NCI-H2107 treated with DMSO at 0.1 percent for 48 hours (cell line): ENCODE data around the gene RNF220.

Source experiments
- DNase-seq: peaks from one replicate; lab custom pipeline; 2025; ENCODE audit not compliant: unreplicated experiment; lab: John Stamatoyannopoulos, UW

Gene RNF220

DNA sequence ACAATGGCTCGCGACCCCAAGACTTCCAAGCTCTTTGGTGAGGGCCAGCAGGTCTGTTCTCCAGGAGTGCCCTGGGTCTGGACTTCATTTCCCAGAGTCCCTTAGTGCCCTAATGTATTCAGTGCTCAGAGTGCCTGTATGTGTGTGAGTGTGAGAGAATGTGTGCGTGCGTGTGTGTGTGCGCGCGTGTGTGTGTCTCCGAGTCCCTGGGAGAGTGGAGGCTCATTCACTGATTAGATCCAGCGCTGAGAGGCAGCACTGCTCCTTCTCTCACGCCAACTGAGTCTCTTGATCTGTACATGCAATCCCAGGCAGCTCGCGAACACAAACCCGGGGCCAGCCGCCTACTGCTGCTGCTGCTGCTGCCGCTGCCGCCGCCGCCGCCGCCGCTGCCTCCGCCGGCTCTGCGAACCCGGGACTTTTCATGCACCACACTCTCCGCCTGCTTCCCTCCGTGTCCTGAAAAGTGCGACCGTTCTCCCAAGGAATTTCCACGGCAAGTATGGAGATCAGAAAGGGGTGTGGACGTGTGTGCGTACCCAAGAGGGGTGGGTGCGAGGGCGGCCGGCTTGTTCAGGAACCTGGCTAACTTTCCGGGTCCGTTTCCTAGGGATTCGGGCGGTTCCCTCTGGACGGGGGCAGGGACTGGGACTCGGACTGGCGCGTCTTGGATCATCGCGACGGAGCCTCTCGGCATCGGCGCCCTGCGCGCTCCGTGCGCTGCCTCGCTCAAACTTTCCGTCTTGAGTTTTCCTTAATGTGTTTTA is at the start of gene RNF220:
TSS of gene RNF220 (plus strand) at position 225 of the 767 bp plus-strand sequence.
- DNase-seq = peak; percentile 39

DNA sequence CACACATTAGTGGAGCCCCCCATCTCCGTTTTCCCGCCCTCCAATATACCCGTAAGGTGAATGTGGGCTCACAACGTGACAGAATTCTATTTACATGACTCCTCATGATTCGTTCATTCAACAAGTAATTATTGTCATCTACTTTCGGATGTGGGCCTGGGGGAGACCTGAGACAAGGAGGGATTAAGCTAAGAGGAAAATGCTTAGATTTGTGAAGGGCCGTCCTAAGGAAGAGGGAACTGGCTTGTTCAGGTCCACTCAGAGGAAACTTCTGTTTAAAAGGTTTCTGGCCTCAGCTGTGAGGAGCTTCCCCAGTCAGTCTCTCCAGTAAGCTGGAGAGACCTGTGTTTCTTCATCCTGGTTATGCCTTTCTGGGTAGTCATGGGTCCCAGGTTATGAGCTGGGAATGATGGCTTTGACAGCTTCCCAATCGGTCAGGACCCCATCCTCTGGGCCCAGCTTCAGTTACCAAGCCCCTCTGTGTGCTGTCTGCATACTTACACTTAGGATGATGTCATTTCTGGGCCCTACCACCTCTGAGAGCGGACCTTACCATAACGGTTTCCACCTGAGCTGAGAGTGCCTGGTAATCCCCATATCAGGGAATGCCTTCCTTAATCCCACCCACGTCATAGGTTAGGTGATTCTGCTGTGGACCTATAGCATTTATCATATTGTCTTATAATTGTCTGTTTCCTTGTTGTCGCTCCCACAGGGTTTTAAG is 49.3 kb upstream of the RNF220 start:
- no peak for DNase-seq

DNA sequence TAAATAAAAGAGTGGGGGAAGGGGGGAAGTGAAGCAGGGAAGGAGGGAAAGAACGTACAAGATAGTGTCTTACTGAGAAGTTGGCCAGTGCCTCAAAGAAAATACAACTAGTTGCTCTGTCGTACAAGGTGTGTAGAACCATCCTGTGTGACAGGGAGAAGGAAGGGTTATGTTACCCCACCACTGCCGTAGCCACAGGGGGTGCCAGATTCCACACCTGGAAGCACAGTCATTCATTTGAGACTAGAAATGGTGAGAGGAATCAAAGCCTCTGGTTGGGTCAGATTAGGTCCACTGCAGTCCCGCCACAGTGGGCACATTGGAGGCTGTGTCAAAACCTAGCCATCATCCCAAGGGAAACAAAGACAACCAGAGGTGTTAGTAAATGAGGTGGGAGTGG is 47.3 kb upstream of the RNF220 start:
- DNase-seq = no peak

DNA sequence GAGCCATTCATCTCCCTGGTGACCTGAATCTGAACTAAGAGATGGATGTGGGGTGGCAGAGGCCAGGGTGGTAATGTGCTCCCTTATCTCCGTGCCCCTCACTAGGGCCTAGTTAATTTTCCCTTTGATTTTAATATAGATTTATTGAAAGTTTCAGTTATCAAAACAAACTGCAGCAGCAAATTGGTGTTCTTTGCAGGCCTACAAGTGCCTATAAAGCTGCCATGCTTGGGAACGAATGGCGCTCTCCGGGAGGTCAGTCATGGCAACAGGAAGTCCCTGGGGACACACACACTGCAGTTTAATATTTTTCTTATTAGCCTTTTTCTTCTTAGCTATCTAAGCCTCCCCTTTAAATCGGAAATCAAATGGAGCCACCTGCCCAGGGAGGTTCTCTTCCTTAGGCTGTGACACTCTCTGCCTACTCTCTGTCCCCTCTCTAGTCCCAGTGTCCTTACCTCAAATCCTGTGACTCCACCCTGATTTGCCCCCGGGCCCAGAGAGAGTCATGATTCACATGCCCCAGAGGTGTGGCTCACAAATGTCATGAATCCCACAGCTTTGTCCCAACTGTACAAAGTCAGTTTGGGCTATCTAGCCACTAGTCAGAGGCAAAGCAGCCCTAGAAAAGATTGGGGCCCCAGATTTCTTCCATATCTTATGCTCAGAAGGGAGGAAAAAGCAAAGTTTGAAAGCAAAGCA is 45.7 kb upstream of the RNF220 start:
- DNase-seq = no peak

DNA sequence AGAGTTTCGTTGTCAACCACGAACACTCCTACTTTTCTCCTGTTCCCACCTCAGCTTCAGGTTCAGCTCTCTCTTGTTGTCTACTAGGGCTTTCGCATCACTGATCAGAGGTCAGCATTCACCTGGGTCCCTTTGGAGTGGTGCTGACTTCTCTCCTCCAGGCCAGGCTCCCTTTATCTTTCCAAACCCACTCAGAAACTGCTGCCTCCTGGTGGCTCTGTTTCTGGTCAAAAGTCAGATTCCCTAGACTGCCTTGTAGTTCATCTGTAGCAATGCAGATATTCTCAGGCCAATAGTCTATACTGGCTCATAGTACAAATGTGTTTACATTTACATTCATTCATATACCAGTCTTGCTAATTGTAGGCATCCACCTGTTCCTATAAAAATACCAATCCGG is 43.6 kb upstream of the RNF220 start:
- DNase-seq = no peak

DNA sequence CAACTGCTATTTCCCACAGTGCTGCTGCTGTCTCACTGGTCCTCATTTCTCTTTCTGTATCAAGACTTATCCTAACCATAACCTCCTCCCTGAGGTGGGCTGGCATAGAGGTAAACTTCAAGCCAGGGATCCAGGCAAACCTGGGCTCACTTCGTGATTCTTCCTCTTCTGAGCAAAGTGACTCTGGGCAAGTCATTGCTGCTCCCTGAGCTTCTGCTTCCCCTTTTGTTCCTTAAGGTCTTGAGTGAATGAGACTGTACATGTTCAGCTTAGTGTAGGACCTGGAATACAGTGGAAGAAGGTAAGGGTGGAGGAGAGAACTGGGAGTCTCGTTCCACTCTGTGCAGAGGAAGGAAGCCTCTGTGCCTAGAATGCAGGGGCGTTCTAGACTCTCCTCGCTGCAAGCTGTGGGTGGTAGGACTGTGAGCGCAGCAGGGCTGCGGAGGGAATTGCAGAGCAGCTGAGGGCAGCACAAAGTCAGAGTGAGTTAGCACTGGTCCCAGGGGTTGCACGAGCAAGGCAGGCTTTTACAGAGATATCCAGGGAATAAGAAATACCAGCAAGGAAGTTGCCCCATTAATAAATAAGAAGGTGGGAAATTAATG is 38.6 kb upstream of the RNF220 start:
- DNase-seq = no peak

DNA sequence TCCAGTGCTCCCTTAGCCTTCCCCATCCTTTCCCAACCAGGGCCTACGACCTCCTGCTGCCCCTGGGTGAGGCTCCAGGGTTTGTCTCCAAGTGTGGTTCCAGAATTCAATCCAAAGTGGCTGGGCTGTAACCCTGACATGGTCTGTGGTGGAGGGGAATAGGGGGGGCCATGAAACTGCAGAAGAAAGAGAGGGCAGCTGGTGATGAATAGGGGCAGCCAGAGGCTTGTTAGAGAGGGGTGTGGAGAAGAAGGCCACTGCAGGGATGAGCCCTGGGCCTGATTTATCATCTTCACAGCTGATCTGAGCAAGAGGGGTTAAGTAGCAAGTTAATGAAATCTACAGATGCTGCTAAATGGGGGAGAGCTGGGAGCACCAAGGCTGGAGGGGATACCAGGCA is 37.1 kb upstream of the RNF220 start:
- DNase-seq = no peak

DNA sequence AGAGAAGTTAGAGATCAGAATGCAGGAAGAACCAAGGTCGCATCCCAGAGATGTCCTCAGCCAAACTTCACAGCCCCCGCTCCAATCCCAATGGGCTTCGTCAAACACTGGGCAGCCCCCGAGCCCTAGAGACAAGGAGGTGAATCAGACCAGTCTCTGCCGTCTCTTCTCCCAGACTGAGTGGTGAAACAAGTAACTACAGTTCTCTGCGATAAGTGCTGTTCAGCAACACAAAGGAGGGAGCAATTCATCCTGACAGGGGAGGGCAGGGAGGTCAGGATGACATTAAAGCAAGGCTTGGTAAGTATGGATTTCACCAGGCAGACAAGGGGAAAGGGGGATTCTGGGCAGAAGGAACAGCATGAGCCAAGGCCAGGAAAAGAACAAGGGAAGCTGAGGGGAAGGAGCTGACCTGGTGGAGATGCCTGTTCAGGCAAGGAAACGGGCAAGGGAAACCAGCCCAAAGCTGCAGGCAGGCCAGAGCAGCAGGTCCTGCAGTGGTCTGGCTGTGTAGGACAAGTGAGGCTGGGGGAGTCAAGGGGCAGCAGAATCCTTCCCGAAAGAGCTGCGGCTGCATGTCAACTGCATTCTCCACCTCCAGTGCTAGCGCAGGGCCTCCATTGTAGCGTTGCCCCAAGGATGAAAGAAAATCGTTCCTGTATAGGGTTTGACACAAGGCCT is 36.4 kb upstream of the RNF220 start:
- no peak for DNase-seq

DNA sequence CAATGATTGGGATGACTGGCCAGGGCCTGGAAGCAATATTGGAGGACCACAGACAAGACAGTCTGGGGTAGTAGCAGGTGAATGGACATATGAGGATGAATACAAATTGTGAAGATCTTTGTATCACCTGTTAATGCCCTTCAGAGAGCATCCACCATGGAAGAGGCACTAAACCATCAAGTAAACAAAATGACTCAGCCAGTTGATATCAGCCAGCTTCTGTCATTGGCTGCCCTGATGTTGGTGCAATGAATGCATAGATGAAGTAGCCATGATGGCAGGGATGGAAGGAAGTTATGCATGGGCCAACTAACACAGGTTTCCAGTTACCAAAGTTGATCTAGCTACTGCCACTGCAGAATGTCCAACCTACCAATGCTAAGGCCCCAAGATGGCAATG is 33.8 kb upstream of the RNF220 start:
- no peak for DNase-seq

DNA sequence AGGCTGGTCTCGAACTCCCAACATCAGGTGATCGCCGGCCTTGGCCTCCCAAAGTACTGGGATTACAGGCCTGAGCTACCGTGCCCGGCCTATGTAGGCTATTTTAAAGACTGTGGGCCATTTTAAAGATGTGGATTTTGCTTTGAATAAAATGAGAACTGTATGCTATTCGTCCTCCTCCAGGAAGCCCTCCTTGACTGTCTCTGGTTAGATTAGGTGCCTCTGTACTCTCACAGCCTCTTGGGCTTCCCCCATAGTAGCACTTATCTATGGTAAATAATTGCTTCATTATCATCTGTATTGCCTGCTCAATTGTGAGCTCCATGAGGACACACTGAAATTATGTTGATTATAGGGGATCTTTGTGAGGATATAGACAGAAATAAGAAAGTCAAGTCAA is 29.5 kb upstream of the RNF220 start:
- DNase-seq = no peak

DNA sequence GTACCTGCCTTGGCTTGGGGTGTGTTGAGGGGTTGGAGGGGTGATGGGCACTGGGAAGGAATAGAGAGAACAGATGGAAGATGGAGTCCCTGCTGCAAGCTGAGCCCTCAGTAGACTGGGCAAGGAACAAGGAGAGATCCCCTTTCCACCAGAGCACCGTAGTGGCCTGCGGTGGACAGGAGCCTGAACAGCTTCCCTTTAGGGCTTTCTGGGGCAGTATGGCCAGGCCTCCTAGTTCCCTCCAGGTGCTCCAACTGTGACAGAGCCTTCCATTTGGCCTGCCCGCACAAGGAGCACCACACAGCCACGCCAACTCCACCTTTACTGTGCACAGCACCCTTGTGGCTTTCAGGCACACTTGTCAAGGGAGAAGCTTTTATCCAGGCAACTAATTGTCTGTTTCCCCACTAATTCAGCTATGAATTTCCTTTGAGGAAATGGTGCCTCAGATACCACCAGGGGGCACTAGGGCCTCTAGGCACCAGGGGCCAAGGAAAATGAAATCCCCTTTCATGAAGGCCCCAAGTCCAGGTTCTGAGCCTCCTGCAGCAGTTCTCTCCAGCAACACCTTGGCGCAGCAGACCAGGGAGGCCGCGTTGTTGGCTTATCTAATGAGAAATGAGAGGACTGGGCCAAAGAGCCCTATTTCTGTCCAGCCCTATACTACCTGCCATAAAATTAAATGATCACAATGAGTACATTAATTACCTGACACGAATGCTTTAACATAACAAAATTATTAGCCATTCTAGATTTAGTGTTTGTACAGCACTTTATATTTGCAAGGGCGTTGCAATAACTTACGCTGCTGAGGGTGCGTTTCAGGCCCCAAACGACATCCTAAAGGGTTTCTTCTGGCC is 26.9 kb upstream of the RNF220 start:
- peak; percentile 5 for DNase-seq

DNA sequence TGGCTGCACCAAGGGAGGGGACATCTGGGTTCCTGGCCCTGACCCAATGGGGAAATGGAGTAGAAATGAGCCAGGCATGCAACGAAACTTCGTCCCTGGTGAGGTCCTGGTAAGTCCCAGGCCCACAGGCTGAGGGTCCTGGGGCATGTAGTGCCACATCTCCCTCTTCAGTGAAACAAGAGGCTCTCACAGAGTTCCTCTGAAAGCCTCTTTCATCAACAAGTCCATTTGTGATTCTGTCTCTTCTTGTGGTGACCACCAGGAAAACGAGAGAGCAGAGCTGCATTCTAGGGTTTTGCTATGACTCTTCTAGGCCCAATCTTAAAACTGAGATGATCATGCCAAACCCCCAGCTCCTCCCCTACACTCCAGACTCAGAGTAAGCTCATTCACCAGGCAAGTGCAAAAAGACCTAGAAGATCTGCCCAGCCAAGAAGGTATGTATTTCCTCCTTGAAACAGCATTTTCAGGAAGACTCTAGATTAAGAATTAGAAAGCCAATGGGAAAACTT is 24.3 kb upstream of the RNF220 start:
- DNase-seq = no peak

DNA sequence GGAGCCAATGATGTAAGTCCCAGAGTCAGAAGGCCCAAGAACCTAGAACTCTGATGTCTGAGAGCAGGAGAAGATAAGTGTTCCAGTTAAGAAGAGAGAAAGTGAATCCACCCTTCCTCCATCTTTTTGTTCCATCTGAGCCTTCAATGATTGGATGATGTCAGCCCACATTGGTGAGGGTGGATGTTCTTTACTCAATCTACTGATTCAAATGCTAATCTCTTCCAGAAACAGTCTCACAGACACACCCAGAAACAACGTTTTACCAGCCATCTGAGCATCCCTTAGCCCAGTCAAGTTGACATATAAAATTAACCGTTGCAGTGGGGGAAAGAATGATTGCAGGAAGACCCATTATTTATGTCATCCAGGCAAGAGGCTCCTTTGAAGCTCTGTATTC is 16.5 kb upstream of the RNF220 start:
- no peak for DNase-seq

DNA sequence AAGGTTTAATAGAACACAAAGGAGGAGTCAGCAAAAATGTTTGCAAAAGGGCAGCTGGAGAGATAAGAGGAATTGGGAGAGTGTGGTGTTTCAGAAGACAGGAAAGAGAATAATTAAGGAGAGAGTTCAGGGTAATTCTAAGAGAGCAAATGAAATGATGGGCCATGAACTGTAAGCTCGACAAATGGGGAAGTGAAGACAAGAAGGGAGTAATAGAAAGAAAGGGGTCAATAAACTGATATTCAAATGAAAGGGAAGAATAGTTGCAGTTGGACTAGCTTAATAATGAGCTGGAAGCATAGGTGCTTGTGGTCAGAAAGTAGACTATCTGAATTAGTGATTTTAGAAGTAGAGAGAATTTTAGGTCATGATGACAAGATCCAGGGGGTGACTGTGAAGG is 15.6 kb upstream of the RNF220 start:
- DNase-seq = no peak

DNA sequence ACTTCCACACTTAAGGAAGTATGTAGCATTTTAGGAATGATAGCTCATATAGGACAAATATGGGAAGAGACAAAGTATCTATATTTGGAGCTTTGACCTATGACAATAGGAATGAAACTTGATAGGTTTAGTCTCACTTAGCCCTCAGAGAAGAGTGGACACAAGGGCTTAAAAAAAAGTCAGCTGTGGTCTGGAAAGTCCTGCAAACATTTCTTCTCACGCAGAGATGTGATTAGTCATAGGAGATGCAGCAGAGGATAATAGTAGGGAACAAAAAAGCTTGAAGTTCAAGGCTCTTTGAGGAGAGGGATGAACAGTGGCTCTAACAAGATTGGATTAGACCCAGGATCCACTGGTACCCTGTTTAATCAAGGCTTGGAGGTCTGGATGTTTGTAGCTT is 14.8 kb upstream of the RNF220 start:
- DNase-seq = no peak

DNA sequence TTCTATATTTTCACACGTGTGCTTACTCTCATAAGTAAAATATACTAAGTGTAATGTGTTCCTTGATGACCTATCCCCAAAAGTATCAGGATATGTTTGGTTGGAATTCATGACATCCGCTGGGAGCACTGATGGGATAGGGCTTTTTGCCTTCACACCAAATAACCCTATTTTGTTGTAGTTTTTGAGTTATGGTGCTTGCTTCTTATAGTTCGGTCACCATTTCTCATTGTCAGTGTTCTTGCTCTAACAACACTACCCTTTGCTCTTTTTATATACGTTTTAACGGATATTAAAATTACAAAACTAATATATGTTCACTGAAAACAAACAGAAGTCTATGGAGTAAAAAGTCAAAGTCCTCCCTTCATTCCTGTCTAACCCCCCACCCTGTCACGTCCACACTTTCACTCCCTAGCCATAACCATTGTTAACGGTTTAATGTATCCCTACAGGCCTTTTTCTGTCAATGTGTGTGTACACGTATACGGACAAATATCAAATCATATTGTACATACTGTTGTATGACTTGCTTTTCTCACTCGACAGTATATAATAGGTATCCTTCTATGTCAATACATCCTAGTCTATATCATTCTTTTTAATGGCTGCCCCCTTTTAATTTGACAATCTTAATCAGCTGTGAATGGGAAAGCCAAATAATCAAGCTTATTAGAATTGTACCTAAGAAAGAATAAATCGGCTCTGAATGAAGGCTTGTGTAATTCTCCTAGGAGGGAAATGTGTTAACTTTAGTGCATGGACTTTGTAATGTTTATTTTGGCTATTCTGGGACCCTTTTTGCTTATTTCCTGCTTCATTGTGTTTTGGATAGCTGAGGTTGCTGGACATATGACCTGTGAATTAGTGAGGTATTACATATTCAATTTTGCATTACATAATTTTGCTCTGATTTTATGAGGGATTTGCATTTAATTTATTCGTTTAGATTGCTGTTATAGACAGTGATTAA is 3.5 kb upstream of the RNF220 start:
- DNase-seq = no peak

DNA sequence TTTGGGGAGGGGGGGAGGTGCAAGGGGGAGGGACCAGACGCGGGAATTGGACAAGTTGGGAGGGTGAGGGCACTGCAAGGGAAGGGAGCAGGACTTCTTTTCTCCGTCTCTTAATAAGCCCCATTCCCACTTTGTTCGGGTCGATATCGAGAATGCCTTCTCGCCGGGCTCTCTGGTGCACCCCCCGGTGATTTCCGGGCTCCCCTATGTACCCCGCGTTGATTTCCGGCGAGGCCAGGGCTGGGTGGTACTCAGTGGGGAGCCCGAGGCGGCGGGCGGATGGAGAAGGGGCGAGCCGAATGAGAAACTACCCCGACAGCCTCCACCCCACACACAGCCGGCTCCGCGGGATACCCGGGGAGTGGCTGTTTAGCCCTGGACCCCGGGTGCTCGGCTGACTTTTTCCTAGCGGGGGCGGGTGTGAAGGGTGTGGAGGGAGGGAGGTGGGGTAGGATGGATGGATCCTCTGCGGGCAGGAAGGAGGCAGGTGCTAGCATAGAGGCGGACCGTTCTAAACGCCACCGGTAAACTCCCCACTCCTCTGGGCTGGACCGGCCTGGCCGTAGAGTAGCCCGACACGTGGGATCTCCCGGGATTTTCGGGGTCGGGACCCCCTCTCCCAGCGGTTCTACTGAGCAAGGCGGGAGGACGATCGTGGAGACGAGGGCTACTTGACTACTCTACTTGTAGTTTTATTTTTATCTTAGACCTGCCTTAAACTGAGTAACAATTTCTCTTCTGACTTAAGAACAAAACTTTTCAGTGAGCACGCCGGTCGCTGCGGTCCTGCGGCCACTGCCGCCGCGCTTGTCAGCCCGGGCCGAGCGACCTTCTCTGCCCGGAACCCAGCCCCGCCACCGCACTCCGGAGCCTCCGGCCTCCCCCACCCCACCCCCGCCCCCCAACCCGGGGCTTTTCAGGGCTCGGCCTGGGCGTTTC is 1.0 kb downstream of the RNF220 start:
- DNase-seq = no peak
